Activated CD4-positive, alpha-beta T cell treated with anti-CD3 and anti-CD28 coated beads for 48 hours (primary cell): ENCODE data around the gene DUSP21.
"Not testable (repeated sequence)": the region's sequence is repeated elsewhere in the genome, so short reads cannot be mapped to it uniquely, and the experiment has no call there.

Experiments
- DNase-seq: peaks from one replicate; pipeline ENCODE4 v3.0.0-alpha.2; 2020

DUSP21 gene

DNA sequence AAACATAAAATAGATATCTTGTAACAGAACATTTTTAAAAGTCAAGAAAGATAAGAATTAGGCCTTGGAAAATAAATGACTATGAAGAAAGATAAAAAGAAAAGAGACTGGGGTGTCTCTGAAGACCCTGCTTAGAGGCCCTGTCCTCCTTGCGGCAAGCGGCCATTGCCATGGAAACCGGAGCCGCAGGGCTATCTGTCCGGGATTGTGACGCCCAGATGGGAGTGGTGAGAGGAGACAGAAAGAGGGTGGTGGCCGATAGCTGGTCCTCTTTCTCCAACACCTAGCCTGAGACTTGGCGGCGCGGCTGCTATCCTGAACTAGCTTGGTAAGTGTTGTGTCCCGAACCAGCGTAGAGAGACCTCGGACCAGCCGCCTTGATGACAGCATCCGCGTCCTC, at the start of gene DUSP21:
Gene DUSP21, plus strand, starts transcription at position 269 of the 400 bp plus-strand sequence. Its CDS starts 112 bp downstream, at position 381.
- DNase-seq, result no peak

DNA sequence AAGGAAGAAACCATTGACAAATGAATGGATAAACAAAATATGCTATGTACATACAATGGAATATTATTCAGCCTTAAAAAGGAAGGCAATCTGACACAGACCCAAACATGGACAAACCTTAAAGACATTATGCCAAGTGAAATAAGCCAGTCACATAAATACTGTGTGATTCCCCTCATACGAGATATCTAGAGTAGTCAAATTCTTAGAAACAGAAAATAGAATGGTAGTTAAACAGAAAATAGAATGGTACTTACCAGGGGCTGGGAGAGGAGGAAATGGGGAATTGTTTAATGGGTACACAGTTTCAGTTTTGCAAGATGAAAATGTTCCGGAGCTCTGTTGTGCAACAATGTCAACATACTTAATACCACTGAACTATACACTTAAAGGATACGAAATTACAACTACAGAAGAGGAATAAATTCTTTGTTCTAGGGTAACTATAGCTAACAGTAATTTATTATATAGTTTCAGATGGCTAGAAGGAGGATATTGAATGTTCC, 47.8 kb upstream of the DUSP21 start:
- DNase-seq, result no peak

DNA sequence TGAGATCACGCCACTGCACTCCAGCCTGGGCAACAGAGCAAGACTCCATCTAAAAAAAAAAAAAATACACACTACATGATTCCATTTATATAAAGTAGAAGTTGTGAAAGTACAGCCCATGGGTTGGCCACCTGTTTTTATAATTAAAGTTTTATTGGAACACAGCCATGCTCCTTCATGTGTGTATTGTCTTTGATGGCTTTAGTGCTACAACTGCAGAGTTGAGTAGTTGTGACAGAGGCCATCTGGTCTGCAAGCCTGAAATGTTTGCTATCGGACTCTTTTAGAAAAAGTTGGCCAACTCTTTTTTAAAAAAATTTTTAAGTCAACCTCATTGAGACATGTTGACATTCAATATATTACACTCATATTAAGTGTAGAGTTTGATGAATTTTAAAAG, 41.2 kb upstream of the DUSP21 start:
- DNase-seq, result no peak

DNA sequence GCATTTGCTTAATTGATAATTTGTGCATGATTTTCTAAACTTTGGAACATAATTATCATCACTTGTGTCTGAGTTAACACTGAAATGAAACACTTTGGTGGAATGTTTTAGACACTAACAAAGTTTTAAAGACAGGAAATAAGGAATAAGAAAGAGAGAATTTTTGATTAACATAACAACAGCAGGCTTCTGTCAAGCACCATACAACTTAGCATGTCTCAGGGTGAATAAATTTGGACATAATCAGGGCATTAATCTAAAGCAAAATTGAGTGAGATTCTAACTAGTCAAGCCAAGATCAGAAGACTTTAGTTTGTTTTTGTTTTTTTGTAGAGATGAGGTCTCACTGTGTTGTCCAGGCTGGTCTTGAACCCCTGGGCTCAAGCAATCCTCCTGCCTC, 28.1 kb upstream of the DUSP21 start:
- DNase-seq, result no peak

DNA sequence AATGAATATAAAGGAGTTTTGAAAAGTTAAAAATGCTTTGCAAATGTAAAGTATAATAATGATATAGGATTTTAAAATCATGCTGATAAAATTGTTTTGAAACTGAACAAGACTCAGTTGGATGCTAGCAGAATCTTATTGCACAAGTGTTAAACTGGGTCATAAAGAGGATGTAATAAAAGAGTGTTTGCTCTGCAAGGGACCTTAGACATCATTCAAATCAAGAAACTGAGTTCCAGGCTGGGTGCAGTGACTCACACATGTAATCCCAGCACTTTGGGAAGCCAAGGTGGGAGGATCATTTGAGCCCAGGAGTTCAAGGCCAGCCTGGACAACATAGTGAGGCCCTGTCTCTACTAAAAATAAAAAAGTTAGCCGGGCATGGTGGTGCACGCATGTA, 27.5 kb upstream of the DUSP21 start:
- DNase-seq, result no peak

DNA sequence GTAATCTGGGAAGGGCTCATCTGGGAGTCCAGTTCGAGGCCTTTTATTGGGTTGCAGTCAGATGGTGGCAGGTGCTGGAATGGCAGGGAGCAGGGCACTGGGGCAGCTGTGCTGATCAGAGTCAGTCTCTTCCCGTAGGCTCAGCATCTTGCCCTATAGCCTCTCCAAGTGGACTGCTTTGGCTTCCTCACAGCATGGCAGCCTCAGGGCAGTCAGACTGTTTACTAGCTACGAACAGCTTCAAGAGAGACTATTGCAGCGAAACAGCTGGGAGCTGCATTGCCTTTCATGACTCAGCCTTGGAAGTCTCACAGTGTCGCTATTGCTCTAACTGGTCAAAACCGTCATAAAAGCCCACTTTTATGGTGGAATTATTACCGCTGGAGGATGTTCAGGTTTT, 26.8 kb upstream of the DUSP21 start:
- no peak for DNase-seq

DNA sequence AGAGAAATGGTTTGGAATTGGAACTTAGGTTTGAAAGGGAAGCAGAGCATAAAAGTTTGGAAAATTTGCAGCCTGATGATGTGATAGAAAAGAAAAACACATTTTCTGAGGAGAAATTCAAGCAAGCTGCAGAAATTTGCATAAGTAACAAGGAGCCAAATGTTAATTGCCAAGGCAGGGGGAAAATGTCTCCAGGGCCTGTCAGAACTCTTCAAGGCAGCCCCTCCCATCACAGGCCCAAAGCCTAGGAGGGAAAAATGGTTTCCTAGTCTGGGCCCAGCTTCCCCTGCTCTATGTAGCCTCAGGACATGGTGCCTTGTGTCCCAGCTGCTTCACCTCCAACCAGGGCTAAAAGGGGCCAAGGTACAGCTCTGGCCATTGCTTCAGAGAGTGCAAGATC, 21.2 kb upstream of the DUSP21 start:
- DNase-seq, result no peak

DNA sequence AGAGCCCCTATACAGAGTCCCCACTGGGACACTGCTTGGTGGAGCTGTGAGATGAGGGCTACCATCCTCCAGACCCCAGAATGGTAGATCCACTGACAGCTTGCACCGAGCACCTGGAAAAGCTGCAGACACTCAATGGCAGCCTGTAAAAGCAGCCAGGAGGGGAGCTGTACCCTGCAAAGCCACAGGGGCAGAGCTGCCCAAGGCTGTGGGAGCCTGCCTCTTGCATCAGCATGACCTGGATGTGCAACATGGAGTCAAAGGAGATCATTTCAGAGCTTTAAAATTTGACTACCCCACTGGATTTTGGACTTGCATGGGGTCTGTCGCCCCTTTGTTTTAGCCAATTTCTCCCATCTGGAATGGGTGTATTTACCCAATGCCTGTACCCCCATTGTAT, 20.6 kb upstream of the DUSP21 start:
- DNase-seq, result not testable (repeated sequence)

DNA sequence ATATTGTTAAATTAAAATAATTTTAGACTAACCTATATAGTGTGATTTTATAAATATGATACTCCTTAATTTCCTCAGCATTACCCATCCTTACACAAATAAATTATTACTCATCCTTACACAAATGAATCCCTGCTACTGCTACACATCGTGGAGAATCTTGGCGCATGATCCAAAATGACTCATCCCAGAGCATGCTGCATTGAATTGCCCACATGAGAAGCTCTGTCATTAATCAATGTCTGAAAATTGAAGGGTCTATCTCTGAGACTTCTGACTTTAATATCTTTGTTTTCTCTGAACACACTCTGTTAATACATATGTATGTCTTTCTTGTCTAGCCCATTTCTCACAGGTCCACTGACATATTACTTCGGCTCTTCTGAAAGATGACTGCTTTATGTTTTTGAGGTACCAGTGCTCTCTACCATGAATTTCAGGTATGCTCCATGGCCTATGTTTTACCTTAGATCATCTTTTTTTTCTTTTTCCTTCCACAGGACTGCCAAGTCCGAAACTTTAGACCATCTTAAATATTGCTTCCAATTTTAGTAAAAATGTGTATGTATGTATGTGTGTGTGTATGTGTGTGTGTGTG, 15.7 kb upstream of the DUSP21 start:
- no peak for DNase-seq

DNA sequence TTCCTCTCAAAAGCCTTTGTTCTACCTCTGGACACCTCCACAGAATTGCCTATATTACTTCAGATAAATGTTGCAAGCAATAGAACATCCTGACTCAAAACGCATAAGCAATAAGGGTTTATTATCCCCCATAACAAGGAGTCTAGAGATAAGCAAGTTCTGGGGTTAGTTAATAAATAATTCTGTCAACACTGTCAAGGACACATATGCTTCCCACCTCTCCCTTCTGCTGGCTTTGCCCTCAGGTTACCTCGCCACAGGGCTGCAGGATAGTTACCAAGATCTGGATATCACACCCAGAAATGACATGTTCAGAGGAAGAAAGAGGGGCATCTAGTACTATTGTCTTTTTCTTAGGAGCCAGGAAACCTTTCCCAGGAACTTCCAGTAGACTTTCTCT, 14.0 kb upstream of the DUSP21 start:
- DNase-seq, result no peak

DNA sequence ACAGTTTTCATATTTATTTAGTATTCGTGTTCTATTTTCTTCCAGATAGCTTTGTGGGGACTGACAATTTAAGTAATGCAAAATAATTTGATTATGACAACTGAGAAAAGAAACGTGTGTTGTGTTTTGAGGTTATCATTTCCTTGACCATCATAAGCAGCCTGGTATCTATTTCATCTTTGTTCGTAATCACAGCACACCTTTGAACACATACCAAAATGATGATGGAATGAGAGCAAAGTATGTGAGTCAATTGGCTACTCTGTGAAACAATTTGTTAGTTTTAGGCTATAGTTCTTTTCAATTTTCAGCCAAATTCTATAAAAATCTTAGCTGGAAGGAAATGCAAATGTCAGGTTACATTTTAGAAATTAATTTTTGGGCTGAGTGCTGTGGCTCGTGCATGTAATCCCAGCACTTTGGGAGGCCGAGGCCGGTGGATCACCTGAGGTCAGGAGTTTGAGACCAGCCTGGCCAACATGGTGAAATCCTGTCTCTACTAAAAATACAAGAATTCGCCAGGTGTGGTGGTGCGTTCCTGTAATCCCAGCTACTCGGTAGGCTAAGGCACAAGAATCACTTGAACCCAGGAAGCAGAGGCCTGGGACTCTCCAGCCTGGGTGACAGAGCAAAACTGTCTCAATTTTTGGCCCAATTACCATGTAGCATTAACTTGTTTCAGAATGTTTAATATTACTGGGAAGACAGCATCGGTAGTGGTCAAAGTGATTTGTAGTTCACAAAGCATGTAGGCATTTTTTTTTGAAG, 1.1 kb upstream of the DUSP21 start:
- DNase-seq, result no peak

DNA sequence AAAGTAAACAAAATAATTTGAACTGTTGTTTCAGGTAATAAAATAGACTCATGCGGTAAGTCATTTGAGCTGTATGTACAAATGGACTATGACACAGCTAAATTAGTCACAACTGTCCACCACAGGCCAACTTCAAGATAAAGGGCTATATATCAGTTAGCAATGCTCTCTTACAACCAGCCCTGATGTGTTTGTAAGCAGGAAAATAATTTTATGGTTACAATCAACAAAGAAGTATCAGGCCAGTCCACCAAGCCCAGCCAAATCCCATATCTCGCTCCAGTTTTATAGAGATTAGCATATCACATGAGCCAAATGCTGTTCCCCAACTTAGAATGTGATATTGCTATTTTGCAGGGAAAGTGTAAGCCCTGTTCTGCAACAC, 511 bp upstream of the DUSP21 start:
- DNase-seq, result no peak

DNA sequence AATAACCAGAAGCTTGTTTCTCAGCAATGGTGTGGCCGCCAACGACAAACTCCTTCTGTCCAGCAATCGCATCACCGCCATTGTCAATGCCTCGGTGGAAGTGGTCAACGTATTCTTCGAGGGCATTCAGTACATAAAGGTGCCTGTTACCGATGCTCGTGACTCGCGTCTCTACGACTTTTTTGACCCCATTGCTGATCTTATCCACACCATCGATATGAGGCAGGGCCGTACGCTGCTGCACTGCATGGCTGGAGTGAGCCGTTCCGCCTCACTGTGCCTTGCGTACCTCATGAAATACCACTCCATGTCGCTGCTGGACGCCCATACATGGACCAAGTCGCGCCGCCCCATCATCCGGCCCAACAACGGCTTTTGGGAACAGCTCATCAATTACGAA, 383 bp downstream of the DUSP21 start:
- DNase-seq, result no peak

DNA sequence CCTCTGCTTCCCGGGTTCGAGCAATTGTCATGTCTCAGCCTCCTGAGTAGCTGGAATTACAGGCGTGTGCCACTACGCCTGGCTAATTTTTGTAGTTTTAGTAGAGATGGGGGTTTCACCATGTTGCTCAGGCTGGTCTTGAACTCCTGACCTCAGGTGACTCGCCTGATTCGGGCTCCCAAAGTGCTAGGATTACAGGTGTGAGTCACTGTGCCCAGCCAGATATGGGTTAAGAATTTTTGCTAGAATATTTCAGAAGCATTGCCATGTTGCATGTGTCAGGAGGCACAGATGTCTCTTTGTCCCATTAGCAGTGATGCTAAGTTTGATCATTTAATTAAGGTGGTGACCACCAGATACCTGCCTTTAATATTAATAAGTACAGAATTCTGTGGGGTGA, 7.1 kb downstream of the DUSP21 start:
- DNase-seq, result peak; percentile 15

DNA sequence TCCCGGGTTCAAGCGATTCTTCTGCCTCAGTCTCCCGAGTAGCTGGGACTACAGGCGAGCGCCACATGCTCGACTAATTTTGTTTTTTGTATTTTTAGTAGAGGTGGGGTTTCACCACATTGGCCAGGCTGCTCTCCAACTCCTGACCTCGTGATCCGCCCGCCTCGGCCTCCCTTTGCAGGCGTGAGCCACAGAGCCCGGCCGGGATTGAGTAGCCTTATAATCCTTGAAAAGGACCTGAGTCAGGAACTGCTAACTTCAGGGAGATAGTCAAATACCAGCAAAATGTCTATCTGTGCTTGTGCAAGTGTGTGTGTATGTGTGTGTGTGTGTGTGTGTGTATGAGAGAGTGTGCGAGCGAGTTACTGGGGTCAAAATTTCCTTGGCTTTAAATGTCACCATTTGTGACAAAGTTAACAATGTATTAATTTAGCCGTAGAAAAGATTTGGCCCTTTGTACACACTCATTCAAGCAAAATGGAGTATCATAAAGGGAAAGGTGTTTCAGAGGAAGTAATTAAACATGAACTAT, 27.4 kb downstream of the DUSP21 start:
- no peak for DNase-seq

DNA sequence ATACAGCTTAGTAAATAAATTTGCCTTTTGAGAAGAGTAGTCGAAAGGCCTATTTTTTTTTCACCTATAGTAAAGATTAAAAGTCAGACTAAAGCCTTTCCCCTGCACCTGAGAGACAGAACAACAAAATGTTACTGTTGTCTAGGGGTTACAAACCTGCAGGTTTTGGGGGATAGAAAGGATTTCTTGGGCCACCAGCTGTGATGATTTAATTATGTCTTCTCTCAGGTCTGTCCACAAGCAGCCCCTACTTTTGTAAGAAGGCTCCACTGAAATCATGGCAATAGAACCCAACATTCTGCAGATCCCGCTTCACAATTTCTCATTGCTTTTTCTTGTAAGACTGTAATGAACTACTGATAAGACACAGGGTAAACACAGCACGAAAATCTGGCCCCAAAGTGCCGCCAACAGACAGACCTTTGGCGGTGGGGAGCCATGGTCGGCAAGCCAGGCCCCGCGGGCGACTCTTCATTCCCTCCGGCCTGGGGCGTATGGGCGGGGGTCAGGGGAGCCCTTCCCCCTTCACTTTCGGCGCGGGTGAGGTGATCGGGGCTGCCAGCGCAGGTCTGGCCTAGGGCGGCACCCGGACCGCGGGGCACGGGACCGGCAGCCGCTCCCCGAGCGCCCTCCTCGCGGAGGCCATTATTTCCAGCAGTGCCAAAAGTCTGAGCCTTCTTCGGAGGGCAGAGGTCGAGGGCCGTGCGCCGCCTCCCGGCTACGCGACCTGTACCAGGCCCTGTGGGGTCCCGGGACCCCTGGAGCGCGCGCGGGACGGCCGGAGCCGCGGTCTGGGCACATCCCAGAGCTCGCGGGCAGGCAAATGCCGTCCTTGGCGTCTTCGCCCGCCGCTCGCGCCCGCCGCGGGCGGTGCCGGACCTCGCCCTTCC, 28.4 kb downstream of the DUSP21 start:
- peak; percentile 29 for DNase-seq

DNA sequence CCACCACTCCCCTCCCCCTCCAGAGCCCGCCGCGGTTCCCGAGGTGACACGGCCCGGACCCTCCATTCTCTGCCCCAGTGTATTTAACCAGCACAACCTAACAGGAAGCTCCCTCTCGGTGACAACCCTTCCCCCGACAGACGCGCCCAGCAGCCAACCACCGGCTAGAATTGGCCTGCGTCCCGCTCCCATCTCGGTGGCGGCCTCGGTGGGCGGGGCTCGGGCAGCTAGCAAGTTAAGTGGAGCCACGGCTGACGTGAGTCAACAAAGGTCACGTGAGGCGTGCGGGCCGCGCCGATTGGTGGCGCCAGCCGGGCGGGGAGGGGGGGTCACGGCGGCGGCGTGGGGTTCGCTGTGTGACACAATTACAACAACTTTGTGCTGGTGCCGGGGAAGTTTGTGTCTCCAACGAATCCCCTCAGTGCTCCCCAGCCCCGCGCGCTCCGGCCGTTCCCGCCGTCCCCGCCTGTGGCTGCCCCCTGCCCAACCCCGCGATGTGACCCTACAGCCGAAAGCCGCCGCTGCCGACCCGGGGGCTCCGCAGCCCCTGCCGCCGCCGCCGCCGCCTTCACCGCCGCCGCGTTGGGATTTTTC, 29.1 kb downstream of the DUSP21 start, which contains the start of gene KDM6A:
Gene KDM6A, plus strand, starts transcription at position 368 of the 594 bp plus-strand sequence. CDS start 364 bp downstream, outside the sequence.
- DNase-seq, result peak; percentile 96

DNA sequence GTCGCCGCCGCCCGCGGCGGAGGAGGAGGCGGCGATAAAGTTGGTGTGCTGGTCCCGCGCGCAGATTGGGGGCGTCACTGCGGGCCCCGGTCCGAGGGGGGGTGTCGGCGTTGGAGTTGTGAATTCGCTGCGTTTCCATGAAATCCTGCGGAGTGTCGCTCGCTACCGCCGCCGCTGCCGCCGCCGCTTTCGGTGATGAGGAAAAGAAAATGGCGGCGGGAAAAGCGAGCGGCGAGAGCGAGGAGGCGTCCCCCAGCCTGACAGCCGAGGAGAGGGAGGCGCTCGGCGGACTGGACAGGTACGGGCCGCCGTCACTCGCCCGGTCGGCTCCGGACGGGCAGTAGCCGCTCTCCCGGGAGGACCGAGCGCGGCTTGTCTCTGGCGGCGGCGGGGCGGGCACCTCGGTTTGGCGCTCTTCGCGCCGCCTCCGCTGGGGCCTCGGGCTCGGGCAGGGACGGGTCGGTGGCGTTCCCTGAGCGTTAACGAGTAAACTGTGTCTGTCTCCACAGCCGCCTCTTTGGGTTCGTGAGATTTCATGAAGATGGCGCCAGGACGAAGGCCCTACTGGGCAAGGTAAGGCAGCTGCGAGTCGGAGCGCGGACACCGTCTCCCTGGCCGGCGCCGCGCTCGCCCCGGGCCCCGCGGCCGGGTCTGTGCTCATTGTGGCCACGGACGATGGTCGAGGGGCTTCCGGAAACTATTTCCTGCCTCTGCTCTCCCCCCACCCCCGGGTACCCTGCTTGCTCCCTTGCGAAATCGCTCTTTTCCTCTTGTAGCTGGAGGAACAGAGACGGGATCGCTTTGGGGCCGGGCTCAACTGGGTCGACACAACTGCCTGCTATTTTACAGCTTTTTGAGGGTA, 29.8 kb downstream of the DUSP21 start:
- DNase-seq, result peak; percentile 53

DNA sequence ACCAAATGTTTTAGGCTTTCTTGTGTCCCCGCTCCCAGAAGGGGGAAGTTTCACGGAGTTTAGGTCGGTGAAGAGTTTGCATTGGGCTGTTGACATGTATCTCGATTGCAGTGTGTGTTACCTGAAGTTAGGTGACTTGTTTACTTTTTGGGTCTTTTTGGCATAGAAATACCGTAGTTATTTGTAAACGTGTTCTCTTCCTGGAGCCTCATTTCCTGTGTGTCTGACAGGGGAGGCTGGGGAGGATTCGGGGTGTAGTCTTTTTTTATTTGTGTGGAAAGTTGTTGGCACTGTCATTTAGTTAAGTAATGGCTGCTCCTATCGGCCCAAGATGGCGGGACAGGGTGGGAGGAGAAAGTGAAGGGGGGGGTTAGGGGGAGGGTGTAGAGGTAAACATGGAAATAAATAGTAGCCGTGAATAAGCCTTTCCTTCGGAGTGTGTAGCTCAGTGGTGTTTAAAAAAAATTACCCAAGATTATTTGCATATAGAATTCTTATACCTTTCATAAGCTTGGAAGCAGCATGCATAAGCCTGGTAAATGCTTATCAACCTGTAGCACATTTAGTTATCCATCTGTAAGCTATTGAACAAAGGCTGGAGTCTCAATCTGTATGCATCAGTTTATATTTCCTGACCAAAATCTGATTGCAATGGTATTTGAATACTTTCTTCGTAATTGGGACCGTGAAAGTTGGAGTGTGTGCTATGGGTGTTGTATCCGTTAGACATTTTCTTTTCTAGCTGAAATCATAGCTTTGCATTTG, 30.8 kb downstream of the DUSP21 start:
- peak; percentile 51 for DNase-seq

DNA sequence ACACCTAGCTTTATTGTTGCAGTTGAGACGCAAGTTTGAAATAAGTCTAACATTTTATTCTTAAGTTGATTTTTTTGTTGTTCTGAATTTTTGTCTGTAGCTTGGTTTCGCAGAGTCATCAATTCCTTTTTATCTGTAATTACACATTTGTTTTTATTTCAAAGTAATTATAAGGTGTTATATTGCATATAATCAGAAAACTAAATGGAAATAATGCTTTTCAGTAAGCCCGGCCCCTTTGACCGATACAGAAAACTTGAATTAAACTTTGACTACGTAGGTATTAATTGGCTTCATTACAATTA, 31.3 kb downstream of the DUSP21 start:
- DNase-seq, result no peak

DNA sequence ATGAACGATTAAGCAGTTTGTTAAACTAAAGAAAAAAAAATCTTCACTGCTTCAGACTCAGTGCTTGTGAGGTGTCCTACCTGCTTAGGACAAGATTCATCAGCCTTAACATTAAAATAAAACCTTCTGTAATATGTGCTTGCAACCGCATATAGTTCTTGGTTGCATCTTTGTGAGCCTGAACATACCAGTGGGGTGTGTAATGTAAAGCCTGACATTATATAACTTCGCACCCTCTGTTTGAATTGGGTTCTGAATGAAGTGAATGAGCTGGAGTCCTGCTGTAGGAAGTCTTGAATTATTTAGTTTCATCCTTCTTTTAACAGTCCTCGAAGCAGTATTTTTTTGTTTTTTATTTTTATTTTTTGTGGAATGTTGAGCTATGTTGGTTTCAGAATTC, 32.3 kb downstream of the DUSP21 start:
- no peak for DNase-seq
